ENCODE measurements around the gene MYEOV. TPM values are rescaled to one million over a fixed set of nuclear protein-coding genes. Genes with fewer than 3 reads are reported as not detected.

The MYEOV gene
- polyA plus RNA-seq, 1 experiment = 4.5 TPM

GRCh38 chr11:69285766-69286165 lies 8.2 kb upstream of the MYEOV start:
- ChIA-PET POLR2A (no interaction called here), CTCF (no interaction called here)
- no peak for TF ChIP-seq CTCF (IDR thresholded peaks at IDR 0.05; ENCODE audit: insufficient read depth, low read depth, low read length)
- H3K4me3 ChIP-seq (ENCODE audit: low read depth, low read length) = no peak overlapping the region
- no peaks in the 10 kb centered on the region for H3K27me3 ChIP-seq (ENCODE audit: control insufficient read depth, insufficient read depth, low read length)
- H3K36me3 ChIP-seq (ENCODE audit: control insufficient read depth, insufficient read depth, low read length) = no peaks in the 10 kb centered on the region
- no peak for DNase-seq (ENCODE audit: low read depth)

- TF ChIP-seq CTCF (IDR thresholded peaks at IDR 0.05; ENCODE audit: insufficient read depth, low read depth, low read length) = no peak
- POLR2A ChIA-PET = no interaction called here
- CTCF ChIA-PET = interaction anchor here (1.0 to 1.2 kb wide), 4 partner anchors 8 to 357 kb away, joined by 3 to 4 read pairs (median 4); no protein-coding TSS in a partner anchor
- Histone ChIP-seq H3K27me3 (ENCODE audit: control insufficient read depth, insufficient read depth, low read length) (no peaks in the 10 kb centered on the region), H3K4me3 (ENCODE audit: low read depth, low read length) (no peak overlapping the region), H3K36me3 (ENCODE audit: control insufficient read depth, insufficient read depth, low read length) (no peaks in the 10 kb centered on the region)
- DNase-seq (ENCODE audit: low read depth) = no peak
Measured at GRCh38 chr11:69286374-69287371, 7.3 kb upstream of the MYEOV start.

- CTCF ChIA-PET = interaction anchor here (1.1 to 1.5 kb wide), 2 partner anchors 8 to 356 kb away, joined by 3 read pairs; no protein-coding TSS in a partner anchor
- POLR2A ChIA-PET = no interaction called here
- no peak for DNase-seq (ENCODE audit: low read depth)
- no peaks in the 10 kb centered on the region for H3K36me3 ChIP-seq (ENCODE audit: control insufficient read depth, insufficient read depth, low read length)
- no peak for TF ChIP-seq CTCF (IDR thresholded peaks at IDR 0.05; ENCODE audit: insufficient read depth, low read depth, low read length)
- H3K4me3 ChIP-seq (ENCODE audit: low read depth, low read length) = no peak overlapping the region
- no peaks in the 10 kb centered on the region for H3K27me3 ChIP-seq (ENCODE audit: control insufficient read depth, insufficient read depth, low read length)
Measured at GRCh38 chr11:69287968-69288882, 5.7 kb upstream of the MYEOV start.

- no peak for TF ChIP-seq CTCF (IDR thresholded peaks at IDR 0.05; ENCODE audit: insufficient read depth, low read depth, low read length)
- Histone ChIP-seq H3K36me3 (ENCODE audit: control insufficient read depth, insufficient read depth, low read length) (no peaks in the 10 kb centered on the region), H3K4me3 (ENCODE audit: low read depth, low read length) (no peak overlapping the region), H3K27me3 (ENCODE audit: control insufficient read depth, insufficient read depth, low read length) (no peaks in the 10 kb centered on the region)
- DNase-seq (ENCODE audit: low read depth) = no peak
- ChIA-PET CTCF (interaction anchor here (1.5 kb wide), 1 partner anchor 8 kb away, joined by 3 read pairs; no protein-coding TSS in a partner anchor), POLR2A (no interaction called here)
Measured at GRCh38 chr11:69288883-69289242, 5.1 kb upstream of the MYEOV start.

- Histone ChIP-seq H3K36me3 (ENCODE audit: control insufficient read depth, insufficient read depth, low read length) (no peaks in the 10 kb centered on the region), H3K27me3 (ENCODE audit: control insufficient read depth, insufficient read depth, low read length) (no peaks in the 10 kb centered on the region), H3K4me3 (ENCODE audit: low read depth, low read length) (no peak overlapping the region)
- CTCF ChIA-PET = interaction anchor here (0.7 kb wide), 1 partner anchor 189 kb away, joined by 3 read pairs; no protein-coding TSS in a partner anchor
- POLR2A ChIA-PET = no interaction called here
- DNase-seq (ENCODE audit: low read depth) = no peak
- no peak for TF ChIP-seq CTCF (IDR thresholded peaks at IDR 0.05; ENCODE audit: insufficient read depth, low read depth, low read length)
Measured at GRCh38 chr11:69290806-69291205, 3.1 kb upstream of the MYEOV start.

Measured in BJ (cell line).